Progenitor cell of endocrine pancreas (in vitro differentiated cells): Measurements from ENCODE around the gene DNAJC5. TPM values are rescaled to one million over a fixed set of nuclear protein-coding genes. Genes with fewer than 3 reads are reported as not detected.
A peak's percentile ranks its signal among the peaks of the same experiment; 100 is the strongest.

ENCODE experiments used
- DNase-seq: peaks from one replicate; pipeline ENCODE4 v3.0.0; 2021; ENCODE audit warnings: low spot score; ENCODE audit not compliant: unreplicated experiment
- H3K27ac Mint-ChIP-seq: 2 replicates; pipeline ENCODE4 v1.8.0; 2021; ENCODE audit warnings: mild to moderate bottlenecking, moderate library complexity, mixed read lengths
- H3K27me3 Mint-ChIP-seq: 2 replicates; pipeline ENCODE4 v1.8.0; 2021; ENCODE audit warnings: mixed read lengths
- H3K36me3 Mint-ChIP-seq: 2 replicates; pipeline ENCODE4 v1.8.0; 2022; ENCODE audit warnings: mixed read lengths; ENCODE audit not compliant: insufficient read depth
- H3K4me1 Mint-ChIP-seq: 2 replicates; pipeline ENCODE4 v1.8.0; 2021; ENCODE audit warnings: low read depth, mixed read lengths
- H3K4me3 Mint-ChIP-seq: 2 replicates; pipeline ENCODE4 v1.8.0; 2021; ENCODE audit warnings: low read depth, mild to moderate bottlenecking, moderate library complexity, mixed read lengths
- H3K9me3 Mint-ChIP-seq: 2 replicates; pipeline ENCODE4 v1.8.0; 2021; ENCODE audit warnings: low read depth, mixed read lengths
- total RNA-seq: library from RNA; stranded (reverse); gene quantifications from 2 replicates; pipeline ENCODE4 v1.2.1, GENCODE V29; 2021
- TF ChIP-seq, protein P1 (sequence below): fragments of 200-600 bp; sonication (generic); IDR thresholded peaks from one replicate; pipeline ENCODE4 v1.5.0; 2021; ENCODE audit warnings: antibody characterized with exemption, mild to moderate bottlenecking; ENCODE audit not compliant: unreplicated experiment

The DNAJC5 gene
- total RNA-seq, 1 donor from 2014 or later = 41.8 TPM

DNA sequence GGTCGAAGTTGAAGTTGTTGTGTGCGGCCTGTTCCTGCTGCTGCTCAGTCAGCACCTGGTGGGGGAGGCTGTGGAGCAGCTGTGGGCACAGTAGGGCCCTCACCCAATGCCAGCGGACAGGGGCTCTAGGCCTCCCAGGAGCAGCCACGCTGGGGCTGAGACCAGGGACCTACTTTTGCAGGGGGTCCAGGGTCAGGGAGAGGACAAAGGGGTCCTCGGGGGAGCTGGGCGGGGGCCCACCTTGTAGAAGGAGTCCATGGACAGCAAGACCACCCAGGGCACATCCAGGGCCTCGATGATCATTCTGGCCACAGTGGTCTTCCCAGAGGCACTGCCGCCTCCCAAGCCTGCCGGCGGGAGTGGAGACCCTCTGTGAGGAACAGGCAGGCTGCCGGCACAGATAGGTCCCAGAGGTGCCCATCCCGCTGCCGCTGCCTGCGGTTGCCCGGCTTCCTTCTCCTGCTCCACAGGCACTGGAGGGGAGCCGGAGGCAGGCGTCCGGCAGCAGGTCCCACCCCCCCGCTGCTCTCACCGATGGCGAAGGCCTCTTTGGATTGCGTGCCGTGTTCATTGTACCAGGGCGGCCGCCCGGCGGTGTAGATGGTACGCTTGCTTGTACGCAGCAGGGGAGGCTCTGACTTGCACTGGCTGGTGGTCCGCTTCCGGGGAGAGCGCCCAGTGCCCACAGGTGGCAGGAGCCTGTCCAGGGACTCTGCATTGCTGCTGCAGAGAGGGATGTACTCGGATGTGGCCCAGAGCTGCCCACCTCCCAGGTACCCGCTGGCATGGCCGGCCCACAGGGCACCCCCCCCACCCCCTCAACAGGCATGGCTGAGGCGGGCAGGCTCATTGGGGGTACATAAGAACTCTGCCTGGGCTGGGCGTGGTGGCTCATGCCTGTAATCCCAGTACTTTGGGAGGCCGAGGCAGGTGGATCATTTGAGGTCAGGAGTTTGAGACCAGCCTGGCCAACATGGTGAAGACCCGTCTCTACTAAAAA, 51.3 kb downstream of the DNAJC5 start:
- Mint-ChIP-seq H3K36me3 (peaks cover 4% of the 10 kb centered on the region), H3K4me1 (peaks cover 14% of the 10 kb centered on the region), H3K27me3 (no peaks in the 10 kb centered on the region), H3K4me3 (no peak overlapping the region), H3K27ac (no peak overlapping the region), H3K9me3 (no peaks in the 10 kb centered on the region)
- DNase-seq = no peak
- TF ChIP-seq, protein P1, sequence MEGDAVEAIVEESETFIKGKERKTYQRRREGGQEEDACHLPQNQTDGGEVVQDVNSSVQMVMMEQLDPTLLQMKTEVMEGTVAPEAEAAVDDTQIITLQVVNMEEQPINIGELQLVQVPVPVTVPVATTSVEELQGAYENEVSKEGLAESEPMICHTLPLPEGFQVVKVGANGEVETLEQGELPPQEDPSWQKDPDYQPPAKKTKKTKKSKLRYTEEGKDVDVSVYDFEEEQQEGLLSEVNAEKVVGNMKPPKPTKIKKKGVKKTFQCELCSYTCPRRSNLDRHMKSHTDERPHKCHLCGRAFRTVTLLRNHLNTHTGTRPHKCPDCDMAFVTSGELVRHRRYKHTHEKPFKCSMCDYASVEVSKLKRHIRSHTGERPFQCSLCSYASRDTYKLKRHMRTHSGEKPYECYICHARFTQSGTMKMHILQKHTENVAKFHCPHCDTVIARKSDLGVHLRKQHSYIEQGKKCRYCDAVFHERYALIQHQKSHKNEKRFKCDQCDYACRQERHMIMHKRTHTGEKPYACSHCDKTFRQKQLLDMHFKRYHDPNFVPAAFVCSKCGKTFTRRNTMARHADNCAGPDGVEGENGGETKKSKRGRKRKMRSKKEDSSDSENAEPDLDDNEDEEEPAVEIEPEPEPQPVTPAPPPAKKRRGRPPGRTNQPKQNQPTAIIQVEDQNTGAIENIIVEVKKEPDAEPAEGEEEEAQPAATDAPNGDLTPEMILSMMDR = no peak

DNA sequence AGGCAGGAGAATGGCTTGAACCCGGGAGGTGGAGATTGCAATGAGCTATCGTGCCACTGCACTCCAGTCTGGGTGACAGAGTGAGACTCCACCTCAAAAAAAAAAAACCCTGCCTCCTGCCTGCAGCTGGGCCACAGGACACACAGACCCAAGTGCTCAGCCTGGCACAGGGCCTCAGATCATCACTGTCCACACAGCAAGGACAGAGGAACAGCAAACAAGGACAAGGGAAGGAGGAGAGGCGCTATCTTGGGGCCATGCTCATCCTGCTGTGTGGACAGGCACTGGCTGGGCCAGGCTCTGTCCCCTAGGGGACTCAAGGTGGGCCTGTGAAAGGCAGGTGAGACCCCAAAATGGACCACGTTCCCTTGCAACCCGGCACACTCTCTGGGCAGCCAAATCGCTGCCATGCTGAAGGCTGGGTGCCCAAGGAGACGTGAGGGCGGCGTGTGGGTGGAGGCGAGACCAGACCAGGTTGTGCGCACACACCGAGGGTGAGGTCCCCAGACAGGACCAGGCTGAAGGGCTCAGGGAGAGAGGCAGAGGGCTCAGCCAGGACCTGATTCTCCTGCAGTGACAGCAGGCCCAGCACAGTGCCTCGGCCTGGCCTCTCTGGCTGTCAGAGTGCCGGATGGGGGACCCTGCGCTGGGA, 52.2 kb downstream of the DNAJC5 start:
- no peak for DNase-seq
- H3K4me3 Mint-ChIP-seq = no peak overlapping the region
- peaks cover 14% of the 10 kb centered on the region for H3K4me1 Mint-ChIP-seq
- peaks cover 3% of the 10 kb centered on the region for H3K36me3 Mint-ChIP-seq
- no peaks in the 10 kb centered on the region for H3K27me3 Mint-ChIP-seq
- TF ChIP-seq, protein P1 = no peak
- peak overlapping the region; percentile 55 for H3K27ac Mint-ChIP-seq
- no peaks in the 10 kb centered on the region for H3K9me3 Mint-ChIP-seq

DNA sequence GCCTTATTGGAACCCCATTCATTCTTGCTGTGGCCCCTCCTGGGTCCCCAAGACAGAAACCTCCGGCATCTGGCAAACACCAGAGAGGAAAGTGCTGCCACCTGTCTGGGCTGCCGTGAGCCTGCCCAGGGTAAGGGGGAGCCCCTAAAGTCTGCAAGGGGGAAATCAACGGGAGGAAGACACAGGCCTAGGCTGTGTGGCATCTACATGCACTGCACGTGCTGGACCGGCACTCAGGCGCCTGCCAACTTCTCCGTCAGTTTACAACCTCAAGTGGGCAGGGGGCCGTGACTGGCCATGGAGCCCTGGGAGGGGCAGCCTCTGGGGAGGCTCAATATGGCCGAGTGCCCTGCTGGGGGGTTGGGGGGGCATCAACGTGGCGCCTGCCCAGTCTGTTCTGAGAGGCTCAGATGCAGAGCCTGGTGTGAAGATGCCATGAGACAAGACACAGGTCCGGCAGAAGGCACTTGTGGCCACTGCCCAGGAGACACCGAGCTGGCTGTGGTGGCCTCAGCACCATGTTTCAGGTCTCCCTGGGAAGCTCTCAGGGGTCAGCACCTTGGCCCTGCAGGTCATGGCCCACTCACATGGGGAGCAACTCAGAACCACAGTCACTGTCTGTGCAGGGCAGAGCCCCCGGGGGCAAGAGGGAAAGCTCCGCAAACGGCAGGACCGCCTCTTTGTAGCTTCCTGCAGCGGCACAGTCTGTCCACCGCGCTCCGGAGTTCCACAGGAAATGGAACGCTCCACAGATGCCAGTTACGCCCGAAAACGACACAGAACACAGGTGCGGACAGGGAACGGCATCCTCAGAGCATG, 52.9 kb downstream of the DNAJC5 start:
- peaks cover 3% of the 10 kb centered on the region for H3K36me3 Mint-ChIP-seq
- TF ChIP-seq, protein P1 = no peak
- DNase-seq = no peak
- H3K9me3 Mint-ChIP-seq = no peaks in the 10 kb centered on the region
- peaks cover 14% of the 10 kb centered on the region for H3K4me1 Mint-ChIP-seq
- H3K4me3 Mint-ChIP-seq = no peak overlapping the region
- no peaks in the 10 kb centered on the region for H3K27me3 Mint-ChIP-seq
- peak overlapping the region; percentile 89 for H3K27ac Mint-ChIP-seq

DNA sequence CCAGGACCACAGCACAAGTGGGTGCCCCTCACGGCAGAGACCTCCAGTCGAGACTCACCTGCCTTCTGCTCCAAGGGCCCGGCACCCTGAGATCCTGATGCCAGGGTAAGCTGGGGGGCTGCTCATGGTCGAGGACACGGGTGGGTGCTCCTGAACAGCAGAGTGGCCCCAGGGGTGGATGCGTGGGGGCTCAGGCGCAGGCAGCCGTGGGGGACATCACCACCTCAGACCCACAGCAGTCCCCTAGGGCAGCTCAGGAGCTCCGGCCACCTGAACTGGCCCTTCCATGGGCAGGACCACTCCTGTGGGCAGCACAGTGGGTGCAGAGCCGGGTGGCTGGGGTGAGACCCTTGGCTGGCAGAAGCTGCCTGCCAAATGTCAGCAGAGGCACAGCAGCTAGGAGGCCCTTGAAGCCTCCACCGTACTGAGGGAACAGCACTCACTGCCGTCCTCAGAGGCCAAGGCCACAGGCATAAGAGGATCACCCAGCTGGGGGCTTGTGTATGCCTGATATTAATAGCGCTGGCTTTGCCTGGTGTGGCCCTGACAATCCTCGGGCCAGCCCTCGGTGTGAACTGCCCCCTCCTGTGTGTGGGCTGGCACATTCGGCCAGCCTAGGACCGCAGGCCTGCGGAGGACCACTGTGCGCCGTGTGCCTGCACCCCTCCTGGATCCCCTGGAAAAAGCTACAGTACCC, 55.9 kb downstream of the DNAJC5 start:
- TF ChIP-seq, protein P1 = no peak
- no peak for DNase-seq
- H3K27me3 Mint-ChIP-seq = no peaks in the 10 kb centered on the region
- peaks cover 29% of the 10 kb centered on the region for H3K4me1 Mint-ChIP-seq
- no peaks in the 10 kb centered on the region for H3K36me3 Mint-ChIP-seq
- no peak overlapping the region for H3K27ac Mint-ChIP-seq
- H3K9me3 Mint-ChIP-seq = no peaks in the 10 kb centered on the region
- H3K4me3 Mint-ChIP-seq = no peak overlapping the region
